ENCODE results near the gene LASP1. TPM values are rescaled to one million over a fixed set of nuclear protein-coding genes. Genes with fewer than 3 reads are reported as not detected.
A peak's percentile ranks its signal among the peaks of the same experiment; 100 is the strongest.

LASP1 gene
- total RNA-seq, 1 experiment from 2014 or later: 106 TPM

GRCh38 chr17:38970128-38970527 is 100.3 kb downstream of the LASP1 start:
- Histone ChIP-seq H3K4me1 (ENCODE audit: insufficient read depth, low read length) (no peaks in the 10 kb centered on the region), H3K4me3 (ENCODE audit: low read length) (no peak overlapping the region), H3K4me2 (ENCODE audit: low read length) (no peak overlapping the region), H3K9ac (ENCODE audit: low read length) (no peak overlapping the region), H3F3A (ENCODE audit: low read length, unreplicated experiment) (no peaks in the 10 kb centered on the region), H3K36me3 (ENCODE audit: low read depth, low read length) (no peaks in the 10 kb centered on the region), H2AFZ (ENCODE audit: low read length) (no peak overlapping the region), H3K27me3 (ENCODE audit: low read length) (no peaks in the 10 kb centered on the region), H4K20me1 (ENCODE audit: low read length) (no peaks in the 10 kb centered on the region), H3K9me3 (ENCODE audit: low read length) (no peaks in the 10 kb centered on the region), H3K9me2 (replicated peaks; ENCODE audit: low read length) (no peaks in the 10 kb centered on the region), H3K79me2 (ENCODE audit: low read length) (no peaks in the 10 kb centered on the region), H3K27ac (ENCODE audit: low read length) (no peak overlapping the region)
- BruUV-seq (replicated peaks): no TSS peak
- DNase-seq (no peak), ATAC-seq (no peak)
- CTCF ChIA-PET: no interaction called here
- POLR2A ChIA-PET (ENCODE audit: unreplicated experiment): no interaction called here
- intact Hi-C loops (cut with micrococcal nuclease): no loop called here
- no peak for TF ChIP-seq EZH2 (IDR thresholded peaks at IDR 0.05; ENCODE audit: low read length, unreplicated experiment)
- no peak for TF ChIP-seq CTCF (conservative IDR thresholded peaks at IDR 0.05; ENCODE audit: low read depth, low read length)
- TF ChIP-seq EZH2phosphoT487 (IDR thresholded peaks at IDR 0.05; ENCODE audit: borderline replicate concordance, low read length): no peak

DNA sequence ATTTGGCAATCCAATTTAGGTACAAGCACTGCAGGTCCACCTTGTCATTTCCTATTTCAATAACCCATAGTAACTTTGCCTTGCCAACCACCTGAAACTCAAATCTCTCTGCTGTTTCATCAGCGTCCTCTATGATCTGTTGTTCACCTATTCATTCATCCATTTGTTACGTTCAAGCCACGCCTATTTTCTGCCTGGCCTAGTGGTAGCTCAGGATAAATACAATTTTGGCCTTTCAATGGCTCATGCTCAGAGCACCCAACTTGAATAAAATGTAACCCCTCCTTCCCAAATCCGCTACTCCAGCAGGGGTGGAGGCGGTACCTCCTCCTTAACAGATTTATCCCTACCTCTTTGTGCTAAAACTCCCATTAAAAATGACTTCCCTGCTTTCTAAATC is 100.9 kb downstream of the LASP1 start:
- no peak for ATAC-seq

More for the DNA sequence above, 100.9 kb downstream of the LASP1 start:
- ChIA-PET CTCF (no interaction called here), POLR2A (ENCODE audit: unreplicated experiment) (no interaction called here)
- no peak for TF ChIP-seq EZH2 (IDR thresholded peaks at IDR 0.05; ENCODE audit: low read length, unreplicated experiment)
- no peak for TF ChIP-seq CTCF (conservative IDR thresholded peaks at IDR 0.05; ENCODE audit: low read depth, low read length)
- TF ChIP-seq EZH2phosphoT487 (IDR thresholded peaks at IDR 0.05; ENCODE audit: borderline replicate concordance, low read length): no peak
- no peaks in the 10 kb centered on the region for H3K4me1 ChIP-seq (ENCODE audit: insufficient read depth, low read length)
- H3K4me2 ChIP-seq (ENCODE audit: low read length): no peak overlapping the region
- no peak overlapping the region for H3K27ac ChIP-seq (ENCODE audit: low read length)
- no peaks in the 10 kb centered on the region for H3K79me2 ChIP-seq (ENCODE audit: low read length)
- H3K4me3 ChIP-seq (ENCODE audit: low read length): no peak overlapping the region
- no TSS peak for BruUV-seq (replicated peaks)
- no peaks in the 10 kb centered on the region for H4K20me1 ChIP-seq (ENCODE audit: low read length)
- H3K36me3 ChIP-seq (ENCODE audit: low read depth, low read length): no peaks in the 10 kb centered on the region
- no peaks in the 10 kb centered on the region for H3F3A ChIP-seq (ENCODE audit: low read length, unreplicated experiment)
- no peaks in the 10 kb centered on the region for H3K9me3 ChIP-seq (ENCODE audit: low read length)
- intact Hi-C loops (cut with micrococcal nuclease): no loop called here
- no peaks in the 10 kb centered on the region for H3K9me2 ChIP-seq (replicated peaks; ENCODE audit: low read length)
- H3K27me3 ChIP-seq (ENCODE audit: low read length): no peaks in the 10 kb centered on the region
- H3K9ac ChIP-seq (ENCODE audit: low read length): no peak overlapping the region
- peak; percentile 4 for DNase-seq
- H2AFZ ChIP-seq (ENCODE audit: low read length): no peak overlapping the region

Small RNA genes within 50 kb of the gene (microRNA-seq; reads per million reads assigned to microRNA genes)
- gene MIR4727 (ENCODE audit: unreplicated experiment): not detected
- not detected for gene MIR6779 (ENCODE audit: unreplicated experiment)

Other genes starting within 250 kb of the LASP1 start
- 12.6 and 17.7 TPM in 2 replicates for gene EPOP, start 195.1 kb upstream of the LASP1 start, total RNA-seq (2014; rRNA removed)
- 24.7 and 28.7 TPM in 2 replicates for gene MLLT6, start 164.8 kb upstream of the LASP1 start, total RNA-seq (2014; rRNA removed)
- 13.7 and 14.1 TPM in 2 replicates for gene CISD3, start 139.7 kb upstream of the LASP1 start, total RNA-seq (2014; rRNA removed)
- 14.1 and 15.8 TPM in 2 replicates for gene PCGF2, start 121.7 kb upstream of the LASP1 start, total RNA-seq (2014; rRNA removed)
- 366 and 441 TPM in 2 replicates for gene PSMB3, start 117.3 kb upstream of the LASP1 start, total RNA-seq (2014; rRNA removed)
- 25.5 and 43.7 TPM in 2 replicates for gene PIP4K2B, start 70.5 kb upstream of the LASP1 start, total RNA-seq (2014; rRNA removed)
- 11.8 and 15.0 TPM in 2 replicates for gene CWC25, start 44.7 kb upstream of the LASP1 start, total RNA-seq (2014; rRNA removed)
- gene RPL23, start 16.3 kb upstream of the LASP1 start, total RNA-seq (2014; rRNA removed): 807 and 1,110 TPM in 2 replicates
- not detected in 2 replicates for gene FBXO47, start 97.3 kb downstream of the LASP1 start, total RNA-seq (2014; rRNA removed)